Adrenal gland (tissue), 5 donors: ENCODE measurements around the gene COL4A1.

ENCODE experiments used
- CTCF ChIP-seq, 6 experiments: fragments of 450-650 bp in 4 of 6; fragments of 200-600 bp in 2 of 6; sonication (generic) in 1 of 6; IDR thresholded peaks; 1 replicate in 5 of 6; 2 replicates in 1 of 6; pipeline versions ENCODE4 v1.5.1 to v1.8.0; 2016 to 2021; ENCODE audit warnings: antibody characterized with exemption in 6 of 6, mild to moderate bottlenecking in 2 of 6, moderate library complexity in 1 of 6
- POLR2A ChIP-seq, 2 donors: fragments of 450-650 bp; IDR thresholded peaks; one replicate each; pipeline ENCODE4 v1.6.1; 2017; ENCODE audit warnings: antibody characterized with exemption in 2 of 2, mild to moderate bottlenecking in 2 of 2, moderate library complexity in 1 of 2
- donor health status: DM: no; HTN: no; CAD: no.

GRCh38 chr13:110269509-110270185, 37.3 kb downstream of the COL4A1 start:
- TF ChIP-seq CTCF (IDR thresholded peaks at IDR 0.05) (no peak), POLR2A (IDR thresholded peaks at IDR 0.05) (no peak)
